ENCODE data around the gene TMEM273.

GRCh38 chr10:49163741-49164140 lies 24.4 kb downstream of the TMEM273 start:
- TF ChIP-seq CTCF (IDR thresholded peaks at IDR 0.05) (no peak), FOXM1 (IDR thresholded peaks at IDR 0.05; ENCODE audit: low read depth) (no peak), POLR2AphosphoS5 (IDR thresholded peaks at IDR 0.05; ENCODE audit: low read depth, low read length) (no peak), RFX5 (IDR thresholded peaks at IDR 0.05; ENCODE audit: low read length) (no peak), GABPA (IDR thresholded peaks at IDR 0.05; ENCODE audit: low read depth) (no peak), TAF1 (IDR thresholded peaks at IDR 0.05; ENCODE audit: borderline replicate concordance, low read depth, low read length) (no peak), MXI1 (IDR thresholded peaks at IDR 0.05; ENCODE audit: low read depth, low read length) (no peak), CHD2 (IDR thresholded peaks at IDR 0.05; ENCODE audit: low read length, partially characterized antibody) (no peak), MAX (IDR thresholded peaks at IDR 0.05; ENCODE audit: low read depth) (no peak), ZBTB33 (IDR thresholded peaks at IDR 0.05; ENCODE audit: borderline replicate concordance, low read depth) (no peak), REST (IDR thresholded peaks at IDR 0.05; ENCODE audit: low read depth, low read length) (no peak), ELF1 (IDR thresholded peaks at IDR 0.05) (no peak), TCF12 (IDR thresholded peaks at IDR 0.05) (no peak), YY1 (IDR thresholded peaks at IDR 0.05; ENCODE audit: low read depth) (no peak)

Measured in SK-N-SH (cell line).